Thyroid gland (tissue), 4 donors: Measurements from ENCODE around the gene SAMD11.

Experiments
- CTCF ChIP-seq, 6 experiments: fragments of 200-600 bp in 3 of 6; fragments of 450-650 bp in 3 of 6; sonication (generic) in 3 of 6; IDR thresholded peaks; one replicate each; pipeline ENCODE4 v1.5.1; 2016 to 2019; ENCODE audit warnings: antibody characterized with exemption in 6 of 6, mild to moderate bottlenecking in 2 of 6, inconsistent platforms in 1 of 6, moderate library complexity in 1 of 6
- POLR2A ChIP-seq, 2 donors: fragments of 450-650 bp; IDR thresholded peaks; one replicate each; pipeline ENCODE4 v1.6.1; 2017; ENCODE audit warnings: antibody characterized with exemption in 2 of 2, mild to moderate bottlenecking in 2 of 2, moderate library complexity in 1 of 2

GRCh38 chr1:908661-909060 lies 15.1 kb upstream of the SAMD11 start:
- TF ChIP-seq POLR2A (IDR thresholded peaks at IDR 0.05), result no peak
- TF ChIP-seq CTCF (IDR thresholded peaks at IDR 0.05), result no peak
